ENCODE measurements around the gene RTL10. TPM values are rescaled to one million over a fixed set of nuclear protein-coding genes. Genes with fewer than 3 reads are reported as not detected.

RTL10 gene
- total and polyA plus RNA-seq, 2 of the 8 experiments (the other 6 are each of a cell fraction or from before 2014, with no cell fraction given): 11.5 to 18.8 TPM

DNA sequence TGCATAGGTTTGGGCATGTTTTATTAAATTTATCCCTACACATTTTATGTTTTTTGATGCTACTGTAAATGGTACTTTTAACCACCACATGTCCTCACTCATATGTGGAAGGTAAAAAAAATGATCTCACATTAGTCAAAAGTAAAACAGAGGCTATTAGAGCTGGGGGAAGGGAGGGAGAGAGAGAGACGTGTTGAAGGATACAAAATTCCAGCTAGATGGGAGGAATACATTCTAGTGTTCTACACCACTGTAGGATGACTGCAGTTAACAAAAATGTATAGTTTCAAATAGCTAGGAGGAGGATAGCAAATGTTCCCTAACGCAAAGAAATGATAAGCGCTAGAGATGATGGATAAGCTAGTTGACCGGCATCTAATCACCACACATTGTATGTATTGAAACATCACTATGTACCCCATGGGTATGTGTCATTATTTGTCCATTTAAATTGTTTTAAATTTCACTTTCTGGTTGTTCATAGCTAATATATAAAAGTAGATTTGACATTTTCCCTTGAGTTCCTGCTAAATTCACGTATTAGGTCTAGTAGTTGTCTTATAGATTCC lies 9.9 kb upstream of the RTL10 start:
- ChIA-PET CTCF (ENCODE audit: partially characterized antibody) (interaction anchor here (1.2 to 1.8 kb wide), 2 partner anchors 10 to 38 kb away, joined by 3 to 7 read pairs; no protein-coding TSS in a partner anchor), POLR2A (ENCODE audit: partially characterized antibody) (interaction anchor here (1.0 kb wide), 1 partner anchor 10 kb away, joined by 3 read pairs; the partner anchor contains the start of genes GNB1L and RTL10)
- no peak overlapping the region for H2BK5ac ChIP-seq (ENCODE audit: low read depth, low read length)
- H2BK12ac ChIP-seq (ENCODE audit: low read depth, low read length): no peak overlapping the region
- H4K8ac ChIP-seq (ENCODE audit: extremely low read depth, insufficient read depth, low read length): no peak overlapping the region
- no peak overlapping the region for H4K5ac ChIP-seq (ENCODE audit: insufficient read length, low read depth, low read length)
- no peak for FAIRE-seq
- peaks cover 0 to 7% (median 4%) of the 10 kb centered on the region in 4 experiments; a peak in 4 of 7 replicates for H3K4me1 ChIP-seq (replicated peaks in 1 of 4; ENCODE audit: control insufficient read depth in 3 of 4, insufficient read depth in 4 of 4, low read length in 3 of 4)
- no peaks in the 10 kb centered on the region for H3K36me3 ChIP-seq (ENCODE audit: control insufficient read depth in 2 of 4, insufficient read depth in 4 of 4, low read length in 3 of 4)
- no peak overlapping the region for H3K18ac ChIP-seq (ENCODE audit: extremely low read depth, low read length)
- H3K23ac ChIP-seq (ENCODE audit: insufficient read length): no peak overlapping the region
- H3K27ac ChIP-seq (ENCODE audit: low read depth, low read length): no peak overlapping the region
- H2AK5ac ChIP-seq (ENCODE audit: low read depth, low read length): no peak overlapping the region
- no peak for DNase-seq (ENCODE audit: low read depth in 1 of 2, low spot score in 2 of 2)
- H3K79me1 ChIP-seq (ENCODE audit: low read depth, low read length): no peaks in the 10 kb centered on the region; the same call in 1 of the 2 replicates
- H2AFZ ChIP-seq (ENCODE audit: low read length): no peak overlapping the region
- no peak overlapping the region for H3K4me3 ChIP-seq (ENCODE audit: extremely low read depth in 1 of 4, insufficient read depth in 2 of 4, low read depth in 3 of 4, low read length in 4 of 4)
- no peak overlapping the region for H3K9ac ChIP-seq (replicated peaks in 1 of 4; ENCODE audit: extremely low read depth in 1 of 4, low read depth in 3 of 4, low read length in 3 of 4)
- H3K4me2 ChIP-seq (ENCODE audit: insufficient read depth in 1 of 2, low read depth in 2 of 2, low read length in 2 of 2): no peak overlapping the region
- H3K23me2 ChIP-seq (ENCODE audit: low read depth, low read length): no peaks in the 10 kb centered on the region
- H3K14ac ChIP-seq (ENCODE audit: insufficient read length): no peak overlapping the region
- H3K79me2 ChIP-seq (ENCODE audit: control insufficient read depth in 1 of 2, insufficient read depth in 2 of 2, low read length in 2 of 2): no peaks in the 10 kb centered on the region
- no peak overlapping the region for H2BK20ac ChIP-seq (ENCODE audit: low read length)
- no peaks in the 10 kb centered on the region for H4K20me1 ChIP-seq (replicated peaks in 1 of 2; ENCODE audit: control insufficient read depth in 1 of 2, insufficient read depth in 2 of 2, low read length in 2 of 2)
- WGBS, 2 experiments (ENCODE audit: extremely low coverage in 1 of 2, insufficient coverage in 1 of 2, insufficient read length in 1 of 2, insufficient replicate concordance in 2 of 2, low coverage in 1 of 2, low lambda C conversion rate in 2 of 2, missing lambda C conversion rate in 1 of 2): 86% methylated on average over 5 of the region's 5 CpGs; no CpG with 5 or more reads in 1 of the 2 experiments
- no peaks in the 10 kb centered on the region for H3K27me3 ChIP-seq (replicated peaks in 1 of 4; ENCODE audit: control insufficient read depth in 3 of 4, extremely low read depth in 1 of 4, insufficient read depth in 3 of 4, low read length in 3 of 4)
- no peaks in the 10 kb centered on the region for H3K9me3 ChIP-seq (ENCODE audit: insufficient read depth in 2 of 2, low read depth in 1 of 2, low read length in 1 of 2)
- H3K56ac ChIP-seq (replicated peaks; ENCODE audit: insufficient read length, low read depth, low read length): no peak overlapping the region
- no peak overlapping the region for H2BK120ac ChIP-seq (replicated peaks; ENCODE audit: low read depth, low read length)
- no peak overlapping the region for H2BK15ac ChIP-seq (ENCODE audit: low read length)
- H3K4ac ChIP-seq (replicated peaks; ENCODE audit: insufficient read length, low read depth, low read length): no peak overlapping the region
- no peak overlapping the region for H4K91ac ChIP-seq (replicated peaks; ENCODE audit: insufficient read length, low read length)
- TF ChIP-seq CBX5 (IDR thresholded peaks at IDR 0.05; ENCODE audit: low read depth, low read length): no peak
- TF ChIP-seq SIX5 (IDR thresholded peaks at IDR 0.05; ENCODE audit: low read depth, low read length): no peak
- TF ChIP-seq HDAC2 (IDR thresholded peaks at IDR 0.05; ENCODE audit: borderline replicate concordance in 1 of 2, low read depth in 2 of 2, low read length in 2 of 2): no peak
- TF ChIP-seq GABPA (IDR thresholded peaks at IDR 0.05; ENCODE audit: borderline replicate concordance, insufficient read depth, low read length): no peak
- TF ChIP-seq, protein P1, sequence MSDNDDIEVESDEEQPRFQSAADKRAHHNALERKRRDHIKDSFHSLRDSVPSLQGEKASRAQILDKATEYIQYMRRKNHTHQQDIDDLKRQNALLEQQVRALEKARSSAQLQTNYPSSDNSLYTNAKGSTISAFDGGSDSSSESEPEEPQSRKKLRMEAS (IDR thresholded peaks at IDR 0.05): no peak
- no peak for TF ChIP-seq JUND (IDR thresholded peaks at IDR 0.05; ENCODE audit: low read length)
